HEK293 (cell line): ENCODE measurements around the gene S100A6.

Source experiments
- KLF1 ChIP-seq: fragments of 450-650 bp; formaldehyde crosslinking; IDR thresholded peaks from 2 replicates; pipeline ENCODE4 v1.5.1; 2016; ENCODE audit warnings: missing biosample characterization, missing genetic modification characterization
- ZBTB11 ChIP-seq: fragments of 450-650 bp; formaldehyde crosslinking; conservative IDR thresholded peaks from 2 replicates; pipeline ENCODE4 v1.5.1; 2016; ENCODE audit warnings: low read depth, missing biosample characterization, missing genetic modification characterization
- ZBTB26 ChIP-seq: fragments of 450-650 bp; formaldehyde crosslinking; optimal IDR thresholded peaks from 2 replicates; pipeline ENCODE3; 2016; ENCODE audit warnings: missing biosample characterization, mild to moderate bottlenecking, missing genetic modification characterization
- ZNF274 ChIP-seq, 2 experiments: fragments of 200-500 bp in 1 of 2; fragments of 450-650 bp in 1 of 2; sonication (Bioruptor generic) in 1 of 2; formaldehyde crosslinking in 1 of 2; IDR thresholded peaks; 2 replicates each; pipeline versions ENCODE4 v1.5.1 to v1.6.1; 2014 to 2016; ENCODE audit warnings: borderline replicate concordance in 1 of 2, inconsistent platforms in 1 of 2, low read length in 1 of 2, missing biosample characterization in 1 of 2, missing genetic modification characterization in 1 of 2
- TF ChIP-seq, protein P1 (sequence below): fragments of 450-650 bp; formaldehyde crosslinking; IDR thresholded peaks from 2 replicates; pipeline ENCODE4 v1.5.1; 2016; ENCODE audit warnings: missing biosample characterization, missing genetic modification characterization
- TF ChIP-seq, protein P2 (sequence below): fragments of 450-650 bp; formaldehyde crosslinking; IDR thresholded peaks from 2 replicates; pipeline ENCODE4 v1.5.1; 2016; ENCODE audit warnings: missing biosample characterization, missing genetic modification characterization

DNA sequence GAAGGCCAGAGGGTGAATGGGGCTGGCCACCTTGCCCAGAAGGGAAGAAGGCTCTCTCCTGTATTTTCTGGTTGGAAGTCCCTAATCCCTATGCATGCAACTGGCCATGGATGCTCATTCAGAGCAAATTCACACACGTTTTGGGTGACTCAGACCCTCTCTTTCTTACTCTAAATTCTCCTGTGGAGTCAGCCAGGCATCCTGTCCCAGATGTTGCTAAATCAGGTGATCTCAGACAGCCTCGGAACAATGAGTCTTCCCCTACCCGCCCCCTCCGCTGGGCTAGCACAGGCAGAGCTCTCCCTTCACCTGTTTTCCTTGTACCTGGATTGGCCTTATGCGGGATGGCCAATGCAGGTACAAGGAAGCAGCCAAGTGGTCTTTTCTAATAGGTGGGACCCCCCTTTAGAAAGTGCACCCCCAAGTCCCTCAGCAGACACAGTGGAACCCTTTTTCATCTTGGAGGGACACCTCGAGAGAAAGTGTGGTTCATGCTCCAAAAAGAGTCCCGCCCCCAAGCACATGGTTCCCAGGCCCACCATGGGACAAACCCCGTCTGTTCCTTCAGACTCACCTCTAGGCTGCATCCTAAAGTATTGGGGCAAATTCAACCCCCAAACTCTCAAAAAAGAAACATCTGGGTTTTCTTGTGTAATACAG is 8.6 kb downstream of the S100A6 start:
- TF ChIP-seq KLF1 (tag by site-specific recombination), result no peak
- TF ChIP-seq ZNF274 (IDR thresholded peaks at IDR 0.05; ENCODE audit: low read length), result no peak
- no peak for TF ChIP-seq ZNF274 (tag by site-specific recombination; IDR thresholded peaks at IDR 0.05; ENCODE audit: borderline replicate concordance)
- no peak for TF ChIP-seq ZBTB26
- TF ChIP-seq, protein P1, sequence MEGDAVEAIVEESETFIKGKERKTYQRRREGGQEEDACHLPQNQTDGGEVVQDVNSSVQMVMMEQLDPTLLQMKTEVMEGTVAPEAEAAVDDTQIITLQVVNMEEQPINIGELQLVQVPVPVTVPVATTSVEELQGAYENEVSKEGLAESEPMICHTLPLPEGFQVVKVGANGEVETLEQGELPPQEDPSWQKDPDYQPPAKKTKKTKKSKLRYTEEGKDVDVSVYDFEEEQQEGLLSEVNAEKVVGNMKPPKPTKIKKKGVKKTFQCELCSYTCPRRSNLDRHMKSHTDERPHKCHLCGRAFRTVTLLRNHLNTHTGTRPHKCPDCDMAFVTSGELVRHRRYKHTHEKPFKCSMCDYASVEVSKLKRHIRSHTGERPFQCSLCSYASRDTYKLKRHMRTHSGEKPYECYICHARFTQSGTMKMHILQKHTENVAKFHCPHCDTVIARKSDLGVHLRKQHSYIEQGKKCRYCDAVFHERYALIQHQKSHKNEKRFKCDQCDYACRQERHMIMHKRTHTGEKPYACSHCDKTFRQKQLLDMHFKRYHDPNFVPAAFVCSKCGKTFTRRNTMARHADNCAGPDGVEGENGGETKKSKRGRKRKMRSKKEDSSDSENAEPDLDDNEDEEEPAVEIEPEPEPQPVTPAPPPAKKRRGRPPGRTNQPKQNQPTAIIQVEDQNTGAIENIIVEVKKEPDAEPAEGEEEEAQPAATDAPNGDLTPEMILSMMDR (tag by site-specific recombination), result no peak
- TF ChIP-seq, protein P2, sequence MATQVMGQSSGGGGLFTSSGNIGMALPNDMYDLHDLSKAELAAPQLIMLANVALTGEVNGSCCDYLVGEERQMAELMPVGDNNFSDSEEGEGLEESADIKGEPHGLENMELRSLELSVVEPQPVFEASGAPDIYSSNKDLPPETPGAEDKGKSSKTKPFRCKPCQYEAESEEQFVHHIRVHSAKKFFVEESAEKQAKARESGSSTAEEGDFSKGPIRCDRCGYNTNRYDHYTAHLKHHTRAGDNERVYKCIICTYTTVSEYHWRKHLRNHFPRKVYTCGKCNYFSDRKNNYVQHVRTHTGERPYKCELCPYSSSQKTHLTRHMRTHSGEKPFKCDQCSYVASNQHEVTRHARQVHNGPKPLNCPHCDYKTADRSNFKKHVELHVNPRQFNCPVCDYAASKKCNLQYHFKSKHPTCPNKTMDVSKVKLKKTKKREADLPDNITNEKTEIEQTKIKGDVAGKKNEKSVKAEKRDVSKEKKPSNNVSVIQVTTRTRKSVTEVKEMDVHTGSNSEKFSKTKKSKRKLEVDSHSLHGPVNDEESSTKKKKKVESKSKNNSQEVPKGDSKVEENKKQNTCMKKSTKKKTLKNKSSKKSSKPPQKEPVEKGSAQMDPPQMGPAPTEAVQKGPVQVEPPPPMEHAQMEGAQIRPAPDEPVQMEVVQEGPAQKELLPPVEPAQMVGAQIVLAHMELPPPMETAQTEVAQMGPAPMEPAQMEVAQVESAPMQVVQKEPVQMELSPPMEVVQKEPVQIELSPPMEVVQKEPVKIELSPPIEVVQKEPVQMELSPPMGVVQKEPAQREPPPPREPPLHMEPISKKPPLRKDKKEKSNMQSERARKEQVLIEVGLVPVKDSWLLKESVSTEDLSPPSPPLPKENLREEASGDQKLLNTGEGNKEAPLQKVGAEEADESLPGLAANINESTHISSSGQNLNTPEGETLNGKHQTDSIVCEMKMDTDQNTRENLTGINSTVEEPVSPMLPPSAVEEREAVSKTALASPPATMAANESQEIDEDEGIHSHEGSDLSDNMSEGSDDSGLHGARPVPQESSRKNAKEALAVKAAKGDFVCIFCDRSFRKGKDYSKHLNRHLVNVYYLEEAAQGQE (tag by site-specific recombination), result no peak
- TF ChIP-seq ZBTB11 (tag by site-specific recombination), result no peak
